GM18867 (cell line): ENCODE measurements around the gene ACP4.
A peak's percentile ranks its signal among the peaks of the same experiment; 100 is the strongest.
"Not testable (repeated sequence)": the region's sequence is repeated elsewhere in the genome, so short reads cannot be mapped to it uniquely, and the experiment has no call there.

Experiments used
- ATAC-seq: cut with Tn5 transposase; IDR thresholded peaks from one replicate; pipeline ENCODE4 v1.9.1; 2021; ENCODE audit warnings: mild to moderate bottlenecking, moderate library complexity; ENCODE audit not compliant: unreplicated experiment

The ACP4 gene

DNA sequence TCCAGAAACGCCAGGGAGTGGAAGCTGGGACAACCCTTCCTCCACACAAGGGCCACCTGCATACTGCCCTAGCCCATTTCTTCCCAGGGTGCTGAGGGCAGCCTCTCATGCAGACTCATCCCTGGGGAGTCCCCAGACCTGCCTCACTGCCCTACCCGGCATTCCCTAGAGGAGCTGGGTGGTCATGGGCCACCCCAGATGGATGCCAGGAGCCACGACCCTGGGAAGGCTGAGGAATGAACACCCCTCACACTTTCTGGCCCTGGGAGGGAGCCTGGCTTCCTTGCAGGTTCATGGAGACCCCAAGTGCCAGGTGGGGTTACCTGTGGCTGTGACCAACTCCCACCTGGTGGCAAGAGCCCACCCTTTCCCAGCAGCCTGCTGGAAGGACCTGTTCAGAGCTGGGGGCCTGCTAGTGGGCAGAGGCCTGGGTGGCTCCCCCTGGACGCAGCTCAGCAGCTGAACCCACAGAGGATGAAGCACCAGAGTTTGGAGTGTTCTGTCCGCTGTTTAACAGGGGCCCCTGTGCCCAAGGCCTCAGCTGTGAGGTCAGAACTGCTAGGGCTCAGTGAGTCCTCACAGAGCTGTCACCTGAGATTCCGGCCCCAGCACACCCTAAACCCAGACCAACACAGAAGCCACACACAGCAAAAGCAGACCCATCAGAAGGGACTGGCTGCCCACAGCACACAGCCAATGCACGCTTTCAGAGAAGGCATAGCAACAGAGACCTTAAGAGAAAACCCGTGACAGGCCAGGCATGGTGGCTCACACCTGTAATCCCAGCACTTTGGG, 6.6 kb downstream of the ACP4 start:
- no peak for ATAC-seq

DNA sequence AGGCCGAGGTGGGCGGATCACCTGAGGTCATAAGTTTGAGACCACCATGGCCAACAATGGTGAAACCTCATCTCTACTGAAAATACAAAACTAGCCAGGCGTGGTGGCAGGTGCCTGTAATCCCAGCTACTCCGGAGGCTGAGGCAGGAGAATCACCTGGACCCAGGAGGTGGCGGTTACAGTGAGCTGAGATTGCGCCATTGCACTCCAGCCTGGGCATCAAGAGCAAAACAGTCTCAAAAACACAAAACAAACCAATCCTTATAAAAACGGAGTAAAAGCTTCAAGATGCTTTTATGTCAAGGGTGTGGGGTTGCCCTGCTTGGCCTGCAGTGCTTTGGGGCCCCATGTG, 7.2 kb downstream of the ACP4 start:
- no peak for ATAC-seq

DNA sequence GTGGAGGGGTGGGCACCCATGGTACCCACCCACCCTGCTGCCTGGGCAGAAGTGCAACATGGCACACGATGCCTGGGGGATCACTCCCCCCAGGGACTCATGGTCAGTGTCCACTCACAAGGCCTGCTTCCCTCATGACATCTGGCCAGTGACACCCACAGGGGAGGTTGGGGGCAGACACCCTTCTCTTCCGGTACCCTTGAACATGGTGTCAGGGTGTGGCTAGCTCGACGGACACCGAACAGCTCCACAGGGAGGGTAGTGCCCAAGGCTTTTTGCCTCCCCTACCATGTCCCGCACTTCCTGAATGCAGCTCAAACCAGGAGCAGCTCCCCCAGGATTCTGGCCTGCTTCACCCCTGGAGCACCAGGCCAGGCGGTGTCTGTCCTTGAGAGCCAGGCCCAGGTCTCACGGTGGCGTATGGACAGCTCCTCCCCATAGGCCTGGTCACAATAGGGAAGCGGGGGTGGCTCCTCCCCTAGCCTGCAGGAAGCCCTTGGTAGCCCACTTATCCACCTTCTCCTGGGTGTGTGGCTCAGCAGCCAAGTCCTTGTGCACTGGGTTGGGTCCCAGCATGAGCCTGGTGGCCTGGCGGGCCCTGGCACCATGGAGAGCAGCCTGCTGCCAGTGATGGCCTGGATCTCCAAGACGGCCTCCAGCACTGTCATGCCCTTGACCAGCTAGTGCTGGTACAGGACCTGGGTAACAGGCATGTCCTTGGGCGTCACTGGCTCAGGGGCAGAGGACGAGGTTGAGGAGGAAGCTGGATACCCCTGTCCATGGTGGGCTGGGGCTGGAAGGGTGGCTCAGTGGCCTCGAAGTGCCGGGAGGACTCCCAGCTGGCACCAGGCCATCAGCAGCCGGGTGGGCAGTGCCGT, 7.8 kb downstream of the ACP4 start:
- ATAC-seq = no peak

DNA sequence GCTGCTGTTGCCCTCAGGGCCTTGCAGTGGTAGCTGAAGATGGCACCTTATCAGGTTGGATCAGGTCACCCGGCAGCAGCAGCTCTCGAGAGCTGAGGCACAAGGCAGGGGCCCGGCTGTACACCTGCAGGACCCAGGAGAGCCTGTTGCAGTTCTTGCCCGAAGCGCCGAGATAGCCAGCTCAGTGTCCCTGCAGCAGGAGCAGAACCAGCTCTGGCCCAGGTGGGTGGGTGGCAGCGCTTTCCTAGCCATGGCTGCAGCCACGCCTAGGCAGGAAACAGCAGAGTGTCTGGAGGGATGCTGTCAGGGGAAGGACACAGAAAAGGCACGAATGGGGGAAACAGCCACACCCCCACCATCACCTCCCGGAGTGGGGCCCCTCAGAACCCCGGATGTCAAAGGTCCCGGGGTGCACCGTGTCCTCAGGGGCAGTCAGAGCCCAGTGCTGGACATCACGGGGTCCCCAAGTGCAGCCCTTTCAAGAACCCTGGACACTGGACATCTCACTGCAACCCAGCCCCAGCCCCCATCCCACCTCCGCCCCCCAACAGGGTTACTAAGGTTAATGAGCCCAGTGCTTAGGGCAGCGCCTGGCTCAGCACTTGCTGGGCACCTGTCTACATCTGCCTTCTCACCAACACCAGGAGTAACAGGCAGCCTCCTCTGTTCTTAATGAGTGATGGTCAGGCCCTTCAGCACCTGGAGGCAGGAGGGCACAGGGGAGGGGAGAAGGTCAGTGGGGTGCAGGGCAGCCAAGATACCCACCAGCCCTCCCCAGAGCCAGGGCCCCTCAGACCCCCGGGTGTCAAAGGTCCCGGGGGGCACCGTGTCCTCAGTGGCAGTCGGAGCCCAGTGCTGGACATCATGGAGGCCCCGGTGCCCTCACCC, 8.7 kb downstream of the ACP4 start:
- no peak for ATAC-seq

DNA sequence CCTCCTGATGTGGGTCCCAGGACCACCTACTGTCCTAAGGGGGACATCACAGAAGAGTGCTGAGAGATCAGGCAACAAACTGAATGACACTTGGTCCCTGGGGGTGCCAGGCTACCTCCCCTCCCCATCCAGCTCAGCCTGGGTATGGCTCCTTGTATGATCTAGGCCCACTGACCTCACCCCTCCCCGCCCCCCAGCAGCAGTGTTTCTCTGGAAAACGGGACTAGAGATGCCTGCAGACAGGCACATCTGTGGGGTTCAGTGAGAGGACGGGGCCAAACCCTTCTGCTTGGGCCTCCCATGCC, 9.3 kb downstream of the ACP4 start:
- no peak for ATAC-seq

DNA sequence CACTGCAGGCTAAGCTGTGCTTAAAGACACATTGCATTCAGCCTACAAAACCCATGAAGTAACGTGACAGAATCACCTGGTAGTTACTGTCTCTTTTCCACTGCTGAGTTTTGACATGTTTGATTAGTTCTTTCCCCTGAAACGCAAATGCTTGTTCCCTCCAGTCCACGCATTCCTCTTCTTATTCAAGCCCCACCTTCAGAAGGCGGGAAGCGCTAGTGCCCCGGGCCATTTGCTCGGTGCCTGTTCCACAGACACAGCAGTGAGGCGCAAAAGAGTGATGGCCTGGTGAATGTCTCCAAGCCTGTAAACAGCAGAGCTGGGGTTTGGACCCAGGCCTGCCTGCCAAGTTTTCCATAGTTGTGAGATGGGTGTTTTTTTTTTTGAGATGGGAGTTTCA, 10.9 kb downstream of the ACP4 start:
- no peak for ATAC-seq

DNA sequence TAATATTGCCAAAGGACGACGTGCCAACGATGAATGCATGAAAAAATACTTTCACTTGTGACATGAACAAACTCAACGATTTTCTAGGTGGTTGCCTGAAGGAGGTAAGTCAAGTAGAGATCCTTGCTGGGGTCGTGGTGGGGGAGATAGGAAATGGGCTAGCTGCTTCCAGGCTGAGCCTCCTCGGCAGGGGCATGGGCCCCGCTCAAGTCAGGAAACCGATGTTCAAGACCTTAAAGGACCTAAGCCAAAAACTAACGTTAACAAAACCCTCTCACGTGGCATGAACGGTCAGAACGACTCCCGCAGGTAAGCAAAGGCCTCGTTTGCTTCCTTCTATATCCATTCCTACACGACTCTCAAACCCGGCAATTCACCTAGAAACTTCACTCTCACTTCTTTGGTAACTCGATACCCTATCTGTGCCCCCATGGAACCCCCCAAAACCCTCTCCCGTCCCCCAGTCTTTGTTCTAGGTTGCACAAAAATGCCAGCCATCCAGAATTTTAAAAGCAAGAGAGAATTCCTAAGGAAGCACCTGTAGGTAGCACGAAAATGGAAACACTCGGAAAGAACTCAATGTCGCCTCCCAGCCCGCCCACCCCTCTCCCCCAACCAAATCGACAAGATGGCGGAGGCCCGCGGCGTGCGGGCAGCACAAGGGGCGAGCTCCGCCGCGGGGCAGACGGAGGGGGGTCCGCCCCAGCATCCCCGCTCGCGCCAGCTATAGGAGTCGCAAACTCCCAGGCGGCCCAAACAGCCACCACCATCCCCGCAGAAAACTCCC, 13.6 kb downstream of the ACP4 start:
- no peak for ATAC-seq

DNA sequence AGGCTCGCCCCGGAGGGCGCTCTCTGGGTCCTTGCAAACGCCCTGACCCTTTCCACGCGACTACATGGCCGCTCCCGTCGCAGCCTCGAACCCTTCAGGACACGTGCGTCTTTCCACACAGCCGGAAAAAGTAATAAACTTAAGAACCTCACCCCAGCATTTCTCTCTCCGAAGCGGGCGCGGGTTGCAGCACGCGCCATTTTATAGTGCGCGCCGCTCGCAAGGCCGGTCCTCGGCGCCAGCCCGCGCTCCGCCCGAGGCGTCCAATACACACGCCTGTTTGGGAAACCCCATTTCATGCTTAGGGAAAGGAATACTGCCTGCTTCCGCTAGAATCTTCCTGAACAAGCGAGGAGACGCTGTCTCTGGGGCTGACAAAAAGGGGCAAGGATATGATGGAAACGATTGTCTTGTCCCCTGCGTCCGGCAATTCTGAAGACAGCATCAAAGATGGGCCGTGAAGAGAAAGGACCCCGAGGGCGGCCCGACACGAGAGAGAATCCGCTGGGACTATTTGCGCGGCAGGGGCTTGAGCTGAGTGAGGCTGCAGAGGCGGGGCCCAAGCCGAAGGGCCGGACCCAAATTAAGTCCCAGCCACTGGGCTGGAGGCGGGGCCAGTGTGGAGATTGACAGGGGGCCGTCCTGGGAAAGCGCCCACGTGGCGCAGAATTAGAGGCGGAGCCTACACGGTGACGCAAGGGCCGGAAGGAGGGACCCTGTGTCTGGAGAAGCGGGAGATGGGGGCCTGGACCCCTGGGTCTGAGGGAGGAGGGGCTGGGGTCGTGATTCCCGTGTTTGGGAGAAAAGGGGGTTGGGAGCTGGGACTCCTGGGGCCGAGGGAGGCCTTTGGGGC, 14.4 kb downstream of the ACP4 start:
- peak; percentile 87 for ATAC-seq

DNA sequence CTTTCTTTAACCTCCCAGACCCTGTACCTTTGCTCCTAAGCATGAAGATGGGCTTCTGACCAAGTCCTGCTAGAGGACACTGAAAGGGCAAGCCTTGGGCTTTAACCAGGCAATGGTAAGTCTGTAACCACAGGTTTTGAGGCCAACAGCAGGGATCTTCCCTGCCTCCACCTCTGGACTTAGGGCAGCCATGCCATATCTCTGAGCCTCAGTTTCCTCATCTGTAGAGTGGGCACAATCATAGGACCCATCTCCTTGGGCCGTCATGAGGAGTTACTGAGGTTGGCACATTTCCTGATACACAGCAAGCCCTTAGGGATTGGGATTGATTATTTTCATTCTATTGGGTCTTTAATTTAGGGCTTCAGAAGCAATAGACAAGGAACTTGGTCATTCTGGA, 18.6 kb downstream of the ACP4 start:
- no peak for ATAC-seq

DNA sequence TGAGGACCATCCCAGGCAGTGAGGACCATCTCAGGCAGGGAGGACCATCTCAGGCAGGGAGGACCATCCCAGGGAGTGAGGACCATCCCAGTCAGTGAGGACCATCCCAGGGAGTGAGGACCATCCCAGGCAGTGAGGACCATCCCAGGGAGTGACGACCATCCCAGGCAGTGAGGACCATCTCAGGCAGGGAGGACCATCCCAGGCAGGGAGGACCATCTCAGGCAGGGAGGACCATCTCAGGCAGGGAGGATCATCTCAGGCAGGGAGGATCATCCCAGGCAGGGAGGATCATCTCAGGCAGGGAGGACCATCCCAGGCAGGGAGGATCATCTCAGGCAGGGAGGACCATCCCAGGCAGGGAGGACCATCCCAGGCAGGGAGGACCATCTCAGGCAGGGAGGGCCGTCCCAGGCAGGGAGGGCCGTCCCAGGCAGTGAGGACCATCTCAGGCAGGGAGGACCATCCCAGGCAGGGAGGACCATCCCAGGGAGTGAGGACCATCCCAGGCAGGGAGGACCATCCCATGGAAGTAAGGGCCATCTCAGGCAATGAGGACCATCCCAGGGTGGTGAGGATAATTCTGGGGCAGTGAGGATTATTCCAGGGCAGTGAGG, 21.5 kb downstream of the ACP4 start:
- ATAC-seq = not testable (repeated sequence)

DNA sequence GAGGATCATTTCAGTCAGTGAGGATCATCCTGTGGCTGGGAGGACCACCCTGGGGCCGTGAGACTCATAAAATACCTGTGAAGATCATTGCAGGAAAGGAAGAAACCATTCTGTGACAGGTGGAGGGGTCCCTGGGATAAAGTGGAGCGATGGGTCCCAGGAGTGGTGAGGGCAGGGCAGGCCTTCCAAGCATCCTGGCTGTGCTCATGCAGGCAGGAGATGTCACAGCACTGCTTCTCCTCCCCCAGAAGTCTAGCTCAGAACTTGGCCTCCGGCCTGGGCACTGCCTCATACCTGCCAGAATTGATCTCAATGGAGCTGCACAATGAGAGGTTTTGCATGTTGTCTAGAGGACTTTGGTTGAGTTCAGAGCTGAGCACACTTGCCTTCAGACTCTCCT, 22.3 kb downstream of the ACP4 start:
- no peak for ATAC-seq

DNA sequence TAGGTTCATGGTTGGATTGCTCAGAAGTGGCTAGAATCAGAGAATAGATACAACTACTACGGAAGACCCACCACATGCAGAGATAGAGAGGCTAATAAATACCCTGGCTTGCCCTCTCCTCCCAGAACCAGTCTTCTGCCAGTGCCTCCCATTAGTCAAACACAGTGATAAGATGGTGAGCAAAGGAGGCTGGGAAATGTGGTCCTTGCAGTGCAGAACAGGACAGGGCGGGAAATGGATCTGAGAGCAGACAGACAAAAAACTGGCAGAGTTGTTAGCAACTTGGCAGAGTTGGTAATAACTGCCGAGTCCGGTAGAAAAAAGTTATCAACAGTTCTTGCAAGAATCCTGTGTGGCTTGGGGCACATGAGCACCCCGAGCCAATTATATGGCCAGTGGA, 24.7 kb downstream of the ACP4 start:
- no peak for ATAC-seq

DNA sequence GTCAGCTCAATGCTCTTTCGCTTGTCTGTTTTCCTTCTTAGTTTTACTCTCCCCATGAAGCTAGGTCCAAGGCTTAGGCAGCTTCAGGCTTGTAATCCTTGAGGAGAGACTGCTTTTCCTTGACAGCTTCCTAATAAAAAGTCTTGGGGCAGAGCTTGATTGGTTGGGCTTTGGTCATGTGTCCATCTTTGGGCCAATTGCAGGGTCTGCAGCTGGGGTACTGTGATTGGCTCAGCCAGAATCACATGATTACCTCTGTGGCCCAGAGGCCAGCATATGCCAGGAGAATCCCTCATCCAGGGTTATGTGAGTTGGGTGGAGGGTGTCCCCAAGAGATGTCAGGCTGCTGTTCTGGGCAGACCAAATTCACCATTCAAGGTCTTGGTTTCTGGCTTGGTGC, 25.2 kb downstream of the ACP4 start:
- no peak for ATAC-seq

DNA sequence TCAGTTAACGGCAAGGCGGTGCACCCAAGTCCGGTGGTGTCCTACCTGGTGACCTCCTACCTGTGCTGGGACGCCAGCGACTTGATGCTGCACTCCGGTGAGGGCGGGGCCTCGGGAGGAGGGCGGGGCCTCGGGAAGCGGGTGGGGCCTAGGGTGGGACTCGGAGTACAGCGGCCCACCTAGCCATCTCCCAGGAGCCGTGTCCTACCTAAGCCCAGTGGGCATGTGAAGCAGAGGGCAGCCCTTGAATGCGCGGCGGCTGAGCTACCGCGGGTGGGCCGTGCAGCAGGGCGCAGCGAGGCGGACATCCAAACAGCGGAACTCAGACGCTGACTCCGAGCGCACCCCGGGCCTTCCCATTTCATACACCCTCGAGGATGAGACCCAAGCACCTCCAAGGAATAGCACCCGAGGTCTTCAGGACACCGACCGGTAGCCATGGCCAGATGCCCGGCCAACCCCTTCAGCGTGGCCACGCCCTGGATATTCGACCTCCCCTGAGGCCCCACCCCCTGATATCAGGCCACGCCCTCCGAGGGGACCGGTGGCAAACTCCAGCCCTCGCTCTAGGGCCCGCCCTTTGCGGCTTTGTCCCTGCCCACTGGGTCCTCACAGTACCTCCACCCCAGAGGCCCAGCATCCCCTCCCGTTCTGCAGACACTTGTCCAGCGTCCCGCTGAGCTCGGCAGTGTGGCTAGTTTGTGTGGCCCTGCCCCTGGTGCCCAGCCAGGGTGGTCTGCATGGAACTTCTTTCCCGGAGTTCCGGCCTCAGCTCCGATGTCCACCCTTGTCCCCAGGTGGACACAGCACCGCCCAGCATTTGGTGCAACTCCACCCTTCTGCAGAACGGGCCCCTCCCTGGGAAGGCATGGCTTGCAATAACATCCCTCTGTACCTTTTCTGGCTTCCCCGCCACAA, 28.0 kb downstream of the ACP4 start:
- peak; percentile 64 for ATAC-seq

DNA sequence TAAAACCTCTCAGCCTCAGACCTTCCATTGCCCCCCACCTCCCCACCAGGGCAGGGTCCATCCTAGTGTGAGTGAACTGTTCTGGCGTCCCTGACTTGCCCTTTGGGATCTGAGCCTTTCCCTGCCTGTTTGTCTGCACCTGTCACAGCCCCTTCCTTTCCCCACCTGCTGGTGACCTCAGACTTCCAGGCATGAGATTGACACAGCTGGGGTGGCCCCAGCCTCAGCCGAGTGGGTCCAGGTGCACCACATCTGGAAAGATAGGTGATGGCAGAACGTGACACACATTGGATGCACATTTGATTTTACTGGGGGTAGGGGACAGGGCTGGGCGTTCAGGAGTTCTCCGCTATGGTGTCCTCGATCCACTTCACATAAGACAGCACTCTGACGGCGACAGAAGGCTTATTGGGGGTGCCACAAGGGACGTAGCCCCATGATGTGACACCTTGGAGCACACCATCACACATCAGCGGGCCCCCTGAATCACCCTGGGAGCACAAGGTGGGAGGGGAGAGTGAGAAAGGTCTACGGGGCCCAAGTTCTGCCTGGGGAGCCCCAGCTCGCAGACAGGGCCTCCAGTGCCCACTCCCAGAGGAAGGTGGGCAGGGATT, 28.8 kb downstream of the ACP4 start:
- no peak for ATAC-seq

DNA sequence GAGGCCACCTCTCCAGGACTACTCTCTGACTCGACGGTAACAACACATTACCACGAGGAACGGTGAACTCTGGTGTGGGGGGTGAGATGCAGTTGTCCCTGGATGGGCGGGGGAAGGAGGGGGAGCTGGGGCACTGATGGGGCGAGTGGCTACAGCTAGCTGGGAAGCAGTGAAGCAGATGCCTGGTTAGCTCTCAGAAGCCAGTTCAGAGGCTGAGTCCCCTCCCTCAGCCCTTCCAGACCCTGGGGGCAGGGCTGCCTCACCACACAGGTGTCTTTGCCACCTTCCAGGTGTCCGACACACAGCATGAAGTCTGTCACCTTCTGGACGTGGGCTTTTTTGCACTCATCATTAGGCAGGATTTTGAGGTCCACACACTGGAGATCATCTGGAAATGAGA, 29.4 kb downstream of the ACP4 start:
- no peak for ATAC-seq

DNA sequence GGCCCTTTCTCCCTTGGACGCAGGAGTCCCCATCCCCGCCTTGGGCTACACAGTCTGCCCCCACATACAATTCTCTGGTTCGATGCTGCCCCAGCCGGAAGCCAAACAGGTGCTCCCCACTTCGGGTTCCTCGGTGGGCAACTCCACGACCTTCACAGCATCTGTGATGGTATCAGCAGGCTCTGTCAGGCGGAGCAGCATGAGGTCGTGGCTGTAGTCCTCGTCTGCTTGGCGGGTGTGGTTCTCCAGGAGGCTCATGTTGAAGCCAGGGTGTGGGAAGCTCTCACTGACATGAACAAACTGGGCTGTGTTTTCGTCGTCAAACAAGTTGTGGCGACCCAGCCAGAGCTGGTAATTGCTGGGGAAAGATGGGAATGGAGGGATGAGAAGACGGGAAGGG, 29.9 kb downstream of the ACP4 start:
- ATAC-seq = no peak
